K562 (cell line): ENCODE data around the gene ANKS3.

Source experiments
- BRCA1 ChIP-seq, 2 experiments: fragments of 450-650 bp in 1 of 2; sonication (generic) in 1 of 2; formaldehyde crosslinking in 1 of 2; IDR thresholded peaks; 2 replicates each; pipeline versions ENCODE4 v1.5.0 to v1.6.1; 2017 to 2020; ENCODE audit warnings: mild to moderate bottlenecking in 1 of 2, missing genetic modification reagents in 1 of 2
- CBX2 ChIP-seq: fragments of 200-600 bp; sonication (generic); IDR thresholded peaks from one replicate; pipeline ENCODE4 v1.6.1; 2012; ENCODE audit warnings: mild to moderate bottlenecking, low read length, inconsistent platforms; ENCODE audit not compliant: insufficient read depth, poor library complexity, severe bottlenecking
- CEBPB ChIP-seq: fragments of 450-650 bp; IDR thresholded peaks from 2 replicates; pipeline ENCODE4 v1.6.1; 2016; ENCODE audit warnings: missing genetic modification characterization, missing compliant biosample characterization
- FOXA1 ChIP-seq: fragments of 450-650 bp; IDR thresholded peaks from 2 replicates; pipeline ENCODE4 v1.6.1; 2016; ENCODE audit warnings: mild to moderate bottlenecking, borderline replicate concordance
- NFIC ChIP-seq: fragments of 450-650 bp; IDR thresholded peaks from 2 replicates; pipeline ENCODE4 v1.6.1; 2017; ENCODE audit warnings: mild to moderate bottlenecking, inconsistent platforms
- RAD21 ChIP-seq, 2 experiments: fragments of 250-450 bp in 1 of 2; fragments of 450-650 bp in 1 of 2; sonication (Bioruptor Pico) in 1 of 2; formaldehyde crosslinking in 1 of 2; IDR thresholded peaks in 1 of 2; conservative IDR thresholded peaks in 1 of 2; 2 replicates each; pipeline versions ENCODE4 v1.4.0 to v1.8.0; 2020 to 2022; ENCODE audit warnings: mild to moderate bottlenecking in 2 of 2, moderate library complexity in 1 of 2
- TF ChIP-seq, protein P1 (sequence below): fragments of 450-650 bp; formaldehyde crosslinking; IDR thresholded peaks from 2 replicates; pipeline ENCODE4 v1.4.0; 2020; ENCODE audit warnings: mild to moderate bottlenecking, mixed read lengths
- TF ChIP-seq, protein P2 (sequence below): sonication (generic); formaldehyde crosslinking; IDR thresholded peaks from 2 replicates; pipeline ENCODE4 v1.5.0; 2020; ENCODE audit warnings: missing genetic modification reagents

DNA sequence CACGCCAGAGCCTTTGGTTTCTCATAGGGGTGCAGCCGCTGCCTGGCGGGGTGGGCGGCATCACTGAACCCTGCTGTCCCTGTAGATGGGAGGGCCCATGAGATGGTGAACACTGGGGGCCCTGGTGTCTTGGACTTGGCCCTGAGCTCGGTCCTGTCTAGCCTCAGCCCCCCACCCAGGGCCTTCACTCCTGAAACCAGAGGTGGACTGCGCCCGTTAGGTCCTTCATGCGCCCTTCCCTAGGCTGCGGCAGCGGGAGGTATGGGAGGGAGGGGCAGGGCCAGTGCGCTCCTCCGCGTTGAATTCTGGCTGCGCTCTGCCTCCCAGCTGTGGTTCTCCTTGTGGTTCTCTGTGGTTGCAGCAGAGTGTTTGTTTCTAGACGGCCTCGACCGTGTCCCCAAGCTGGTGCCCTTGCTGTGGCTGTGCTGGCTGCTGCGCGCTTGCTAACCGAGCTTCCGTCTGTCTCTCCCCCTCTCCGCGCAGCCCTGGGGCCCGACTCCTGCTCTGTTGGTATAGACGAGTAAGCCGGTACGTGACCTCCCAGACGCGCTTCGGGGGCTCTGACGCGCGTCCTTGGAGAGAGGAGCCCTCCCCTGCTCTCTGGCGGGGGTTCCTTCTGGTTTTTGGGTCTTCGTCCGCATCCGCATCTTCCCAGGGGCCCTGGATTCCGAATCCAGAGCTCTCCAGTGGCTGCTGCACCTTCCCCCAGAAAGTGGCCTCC lies 48.1 kb downstream of the ANKS3 start:
- TF ChIP-seq CBX2 = no peak
- TF ChIP-seq RAD21 (CRISPR knock-in tag; conservative IDR thresholded peaks at IDR 0.05 in 1 of 2, IDR thresholded peaks at IDR 0.05 in 1 of 2) = no peak
- TF ChIP-seq CEBPB (tag) = no peak
- TF ChIP-seq, protein P1, sequence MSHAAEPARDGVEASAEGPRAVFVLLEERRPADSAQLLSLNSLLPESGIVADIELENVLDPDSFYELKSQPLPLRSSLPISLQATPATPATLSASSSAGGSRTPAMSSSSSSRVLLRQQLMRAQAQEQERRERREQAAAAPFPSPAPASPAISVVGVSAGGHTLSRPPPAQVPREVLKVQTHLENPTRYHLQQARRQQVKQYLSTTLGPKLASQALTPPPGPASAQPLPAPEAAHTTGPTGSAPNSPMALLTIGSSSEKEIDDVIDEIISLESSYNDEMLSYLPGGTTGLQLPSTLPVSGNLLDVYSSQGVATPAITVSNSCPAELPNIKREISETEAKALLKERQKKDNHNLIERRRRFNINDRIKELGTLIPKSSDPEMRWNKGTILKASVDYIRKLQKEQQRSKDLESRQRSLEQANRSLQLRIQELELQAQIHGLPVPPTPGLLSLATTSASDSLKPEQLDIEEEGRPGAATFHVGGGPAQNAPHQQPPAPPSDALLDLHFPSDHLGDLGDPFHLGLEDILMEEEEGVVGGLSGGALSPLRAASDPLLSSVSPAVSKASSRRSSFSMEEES (CRISPR knock-in tag) = no peak
- TF ChIP-seq, protein P2, sequence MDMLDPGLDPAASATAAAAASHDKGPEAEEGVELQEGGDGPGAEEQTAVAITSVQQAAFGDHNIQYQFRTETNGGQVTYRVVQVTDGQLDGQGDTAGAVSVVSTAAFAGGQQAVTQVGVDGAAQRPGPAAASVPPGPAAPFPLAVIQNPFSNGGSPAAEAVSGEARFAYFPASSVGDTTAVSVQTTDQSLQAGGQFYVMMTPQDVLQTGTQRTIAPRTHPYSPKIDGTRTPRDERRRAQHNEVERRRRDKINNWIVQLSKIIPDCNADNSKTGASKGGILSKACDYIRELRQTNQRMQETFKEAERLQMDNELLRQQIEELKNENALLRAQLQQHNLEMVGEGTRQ = no peak
- TF ChIP-seq BRCA1 (IDR thresholded peaks at IDR 0.05) = no peak
- TF ChIP-seq BRCA1 (CRISPR knock-in tag; IDR thresholded peaks at IDR 0.05) = no peak
- TF ChIP-seq FOXA1 = no peak
- TF ChIP-seq NFIC = no peak
